ENCODE data around the gene TEX38.
A peak's percentile ranks its signal among the peaks of the same experiment; 100 is the strongest.

The TEX38 gene

GRCh38 chr1:46672696-46673095, 1.0 kb downstream of the TEX38 start:
- Histone ChIP-seq H3K9ac (ENCODE audit: low read depth, low read length, poor library complexity, severe bottlenecking) (no peak overlapping the region), H3K36me3 (ENCODE audit: insufficient read depth, low read length) (peaks cover 36% of the 10 kb centered on the region), H3K79me2 (ENCODE audit: insufficient read depth, low read length) (no peaks in the 10 kb centered on the region), H3K4me1 (ENCODE audit: insufficient read depth, low read length, poor library complexity, severe bottlenecking) (peaks cover 16% of the 10 kb centered on the region), H3F3A (ENCODE audit: low read depth) (no peaks in the 10 kb centered on the region), H3K9me3 (ENCODE audit: insufficient read depth, low read depth, low read length) (no peaks in the 10 kb centered on the region), H3K4me2 (ENCODE audit: low read depth, low read length, poor library complexity, severe bottlenecking) (no peak overlapping the region), H3K27me3 (ENCODE audit: insufficient read depth, low read length, poor library complexity, severe bottlenecking) (no peaks in the 10 kb centered on the region), H3K4me3 (ENCODE audit: low read length, poor library complexity, severe bottlenecking) (no peak overlapping the region), H4K20me1 (ENCODE audit: insufficient read depth, low read length, poor library complexity, severe bottlenecking) (no peaks in the 10 kb centered on the region), H3K9me2 (replicated peaks; ENCODE audit: low read depth, low read length) (no peaks in the 10 kb centered on the region), H2AFZ (ENCODE audit: low read length) (no peak overlapping the region)
- TF ChIP-seq EZH2phosphoT487 (IDR thresholded peaks at IDR 0.05; ENCODE audit: borderline replicate concordance) = no peak
- TF ChIP-seq, protein P1, sequence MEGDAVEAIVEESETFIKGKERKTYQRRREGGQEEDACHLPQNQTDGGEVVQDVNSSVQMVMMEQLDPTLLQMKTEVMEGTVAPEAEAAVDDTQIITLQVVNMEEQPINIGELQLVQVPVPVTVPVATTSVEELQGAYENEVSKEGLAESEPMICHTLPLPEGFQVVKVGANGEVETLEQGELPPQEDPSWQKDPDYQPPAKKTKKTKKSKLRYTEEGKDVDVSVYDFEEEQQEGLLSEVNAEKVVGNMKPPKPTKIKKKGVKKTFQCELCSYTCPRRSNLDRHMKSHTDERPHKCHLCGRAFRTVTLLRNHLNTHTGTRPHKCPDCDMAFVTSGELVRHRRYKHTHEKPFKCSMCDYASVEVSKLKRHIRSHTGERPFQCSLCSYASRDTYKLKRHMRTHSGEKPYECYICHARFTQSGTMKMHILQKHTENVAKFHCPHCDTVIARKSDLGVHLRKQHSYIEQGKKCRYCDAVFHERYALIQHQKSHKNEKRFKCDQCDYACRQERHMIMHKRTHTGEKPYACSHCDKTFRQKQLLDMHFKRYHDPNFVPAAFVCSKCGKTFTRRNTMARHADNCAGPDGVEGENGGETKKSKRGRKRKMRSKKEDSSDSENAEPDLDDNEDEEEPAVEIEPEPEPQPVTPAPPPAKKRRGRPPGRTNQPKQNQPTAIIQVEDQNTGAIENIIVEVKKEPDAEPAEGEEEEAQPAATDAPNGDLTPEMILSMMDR (conservative IDR thresholded peaks at IDR 0.05; ENCODE audit: low read length) = no peak

GRCh38 chr1:46673749-46674182, 2.1 kb downstream of the TEX38 start:
- Histone ChIP-seq H3K9me3 (ENCODE audit: insufficient read depth, low read depth, low read length) (no peaks in the 10 kb centered on the region), H3F3A (ENCODE audit: low read depth) (no peaks in the 10 kb centered on the region), H2AFZ (ENCODE audit: low read length) (no peak overlapping the region), H3K9me2 (replicated peaks; ENCODE audit: low read depth, low read length) (no peaks in the 10 kb centered on the region), H3K4me1 (ENCODE audit: insufficient read depth, low read length, poor library complexity, severe bottlenecking) (peaks cover 16% of the 10 kb centered on the region), H3K36me3 (ENCODE audit: insufficient read depth, low read length) (peaks cover 44% of the 10 kb centered on the region), H3K27me3 (ENCODE audit: insufficient read depth, low read length, poor library complexity, severe bottlenecking) (no peaks in the 10 kb centered on the region), H3K9ac (ENCODE audit: low read depth, low read length, poor library complexity, severe bottlenecking) (no peak overlapping the region), H3K79me2 (ENCODE audit: insufficient read depth, low read length) (no peaks in the 10 kb centered on the region), H4K20me1 (ENCODE audit: insufficient read depth, low read length, poor library complexity, severe bottlenecking) (no peaks in the 10 kb centered on the region), H3K4me2 (ENCODE audit: low read depth, low read length, poor library complexity, severe bottlenecking) (no peak overlapping the region), H3K4me3 (ENCODE audit: low read length, poor library complexity, severe bottlenecking) (no peak overlapping the region)
- TF ChIP-seq EZH2phosphoT487 (IDR thresholded peaks at IDR 0.05; ENCODE audit: borderline replicate concordance) = no peak
- TF ChIP-seq, protein P1 (conservative IDR thresholded peaks at IDR 0.05; ENCODE audit: low read length) = no peak

- H3K27me3 ChIP-seq (ENCODE audit: insufficient read depth, low read length, poor library complexity, severe bottlenecking) = no peaks in the 10 kb centered on the region
- H3K36me3 ChIP-seq (ENCODE audit: insufficient read depth, low read length) = peaks cover 60% of the 10 kb centered on the region
- no peaks in the 10 kb centered on the region for H3F3A ChIP-seq (ENCODE audit: low read depth)
- H3K79me2 ChIP-seq (ENCODE audit: insufficient read depth, low read length) = no peaks in the 10 kb centered on the region
- H3K9me3 ChIP-seq (ENCODE audit: insufficient read depth, low read depth, low read length) = no peaks in the 10 kb centered on the region
- H3K9me2 ChIP-seq (replicated peaks; ENCODE audit: low read depth, low read length) = no peaks in the 10 kb centered on the region
- H2AFZ ChIP-seq (ENCODE audit: low read length) = no peak overlapping the region
- peak overlapping the region; percentile 42 for H3K9ac ChIP-seq (ENCODE audit: low read depth, low read length, poor library complexity, severe bottlenecking)
- no peak for TF ChIP-seq EZH2phosphoT487 (IDR thresholded peaks at IDR 0.05; ENCODE audit: borderline replicate concordance)
- H3K4me1 ChIP-seq (ENCODE audit: insufficient read depth, low read length, poor library complexity, severe bottlenecking) = peaks cover 16% of the 10 kb centered on the region
- H4K20me1 ChIP-seq (ENCODE audit: insufficient read depth, low read length, poor library complexity, severe bottlenecking) = no peaks in the 10 kb centered on the region
- H3K4me3 ChIP-seq (ENCODE audit: low read length, poor library complexity, severe bottlenecking) = no peak overlapping the region
- H3K4me2 ChIP-seq (ENCODE audit: low read depth, low read length, poor library complexity, severe bottlenecking) = peak overlapping the region; percentile 38
Measured at GRCh38 chr1:46675549-46676314, 4.1 kb downstream of the TEX38 start.

DNA sequence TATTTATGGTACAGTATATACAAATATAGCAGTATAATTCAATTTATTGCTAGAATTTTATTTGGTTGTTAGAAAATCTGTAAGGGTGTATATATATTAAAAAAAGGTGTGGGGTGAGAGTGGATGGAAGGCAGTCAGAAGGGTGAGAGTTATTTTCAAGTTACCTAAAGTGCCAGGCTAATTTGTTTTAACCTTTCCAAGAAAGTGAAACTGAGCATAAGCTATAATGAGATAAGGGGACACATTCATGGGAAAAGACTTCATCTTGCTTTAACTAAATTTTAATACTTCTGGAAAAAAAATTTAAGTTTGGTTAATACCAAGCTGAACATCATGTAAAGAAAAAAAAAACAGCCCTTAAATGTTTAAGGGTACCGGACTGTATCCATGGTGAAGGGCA, 4.9 kb downstream of the TEX38 start:
- Histone ChIP-seq H3K4me2 (ENCODE audit: low read depth, low read length, poor library complexity, severe bottlenecking) (no peak overlapping the region), H3K36me3 (ENCODE audit: insufficient read depth, low read length) (peaks cover 68% of the 10 kb centered on the region)

More for the DNA sequence above, 4.9 kb downstream of the TEX38 start:
- no peaks in the 10 kb centered on the region for H4K20me1 ChIP-seq (ENCODE audit: insufficient read depth, low read length, poor library complexity, severe bottlenecking)
- H3K4me1 ChIP-seq (ENCODE audit: insufficient read depth, low read length, poor library complexity, severe bottlenecking) = peaks cover 16% of the 10 kb centered on the region
- no peaks in the 10 kb centered on the region for H3K79me2 ChIP-seq (ENCODE audit: insufficient read depth, low read length)
- H3K9ac ChIP-seq (ENCODE audit: low read depth, low read length, poor library complexity, severe bottlenecking) = peak overlapping the region; percentile 42
- no peak overlapping the region for H2AFZ ChIP-seq (ENCODE audit: low read length)
- no peaks in the 10 kb centered on the region for H3F3A ChIP-seq (ENCODE audit: low read depth)
- H3K4me3 ChIP-seq (ENCODE audit: low read length, poor library complexity, severe bottlenecking) = no peak overlapping the region
- H3K9me2 ChIP-seq (replicated peaks; ENCODE audit: low read depth, low read length) = no peaks in the 10 kb centered on the region
- no peaks in the 10 kb centered on the region for H3K9me3 ChIP-seq (ENCODE audit: insufficient read depth, low read depth, low read length)
- H3K27me3 ChIP-seq (ENCODE audit: insufficient read depth, low read length, poor library complexity, severe bottlenecking) = no peaks in the 10 kb centered on the region
- no peak for TF ChIP-seq EZH2phosphoT487 (IDR thresholded peaks at IDR 0.05; ENCODE audit: borderline replicate concordance)
- TF ChIP-seq, protein P1 (conservative IDR thresholded peaks at IDR 0.05; ENCODE audit: low read length) = no peak

Measured in Loucy (cell line).